ENCODE results near the gene NFYB.

DNA sequence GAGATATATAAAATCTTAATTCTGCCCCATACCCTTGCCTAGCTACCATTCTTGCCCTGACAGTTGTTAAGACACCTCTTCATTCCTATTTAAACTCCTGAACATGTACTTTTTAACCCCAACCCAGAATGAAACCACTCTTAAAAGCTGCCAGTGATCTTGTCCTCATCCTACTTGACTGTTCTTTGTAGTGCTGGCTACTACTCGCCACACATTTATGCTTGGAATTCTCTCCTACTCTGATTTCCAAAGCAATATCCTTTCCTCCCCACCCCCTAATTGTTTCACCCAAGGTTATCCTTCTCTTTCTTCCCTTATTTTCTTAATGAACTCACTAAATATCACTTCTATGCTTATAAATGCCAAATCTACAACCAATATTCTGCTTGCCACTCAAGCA is 4.1 kb downstream of the NFYB start:
- TF ChIP-seq POLR2AphosphoS5 (IDR thresholded peaks at IDR 0.05): no peak
- no peak for TF ChIP-seq POLR2A (IDR thresholded peaks at IDR 0.05)
- TF ChIP-seq, protein P1, sequence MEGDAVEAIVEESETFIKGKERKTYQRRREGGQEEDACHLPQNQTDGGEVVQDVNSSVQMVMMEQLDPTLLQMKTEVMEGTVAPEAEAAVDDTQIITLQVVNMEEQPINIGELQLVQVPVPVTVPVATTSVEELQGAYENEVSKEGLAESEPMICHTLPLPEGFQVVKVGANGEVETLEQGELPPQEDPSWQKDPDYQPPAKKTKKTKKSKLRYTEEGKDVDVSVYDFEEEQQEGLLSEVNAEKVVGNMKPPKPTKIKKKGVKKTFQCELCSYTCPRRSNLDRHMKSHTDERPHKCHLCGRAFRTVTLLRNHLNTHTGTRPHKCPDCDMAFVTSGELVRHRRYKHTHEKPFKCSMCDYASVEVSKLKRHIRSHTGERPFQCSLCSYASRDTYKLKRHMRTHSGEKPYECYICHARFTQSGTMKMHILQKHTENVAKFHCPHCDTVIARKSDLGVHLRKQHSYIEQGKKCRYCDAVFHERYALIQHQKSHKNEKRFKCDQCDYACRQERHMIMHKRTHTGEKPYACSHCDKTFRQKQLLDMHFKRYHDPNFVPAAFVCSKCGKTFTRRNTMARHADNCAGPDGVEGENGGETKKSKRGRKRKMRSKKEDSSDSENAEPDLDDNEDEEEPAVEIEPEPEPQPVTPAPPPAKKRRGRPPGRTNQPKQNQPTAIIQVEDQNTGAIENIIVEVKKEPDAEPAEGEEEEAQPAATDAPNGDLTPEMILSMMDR (IDR thresholded peaks at IDR 0.05): no peak
